Raji (cell line): ENCODE results near the gene PLA2G3.

Experiments used
- POLR2A ChIP-seq: IDR thresholded peaks from 2 replicates; pipeline ENCODE4 v1.6.1; 2011; ENCODE audit warnings: low read depth, low read length, control low read depth; ENCODE audit not compliant: insufficient read depth

The PLA2G3 gene

GRCh38 chr22:31099841-31100761 lies 40.2 kb downstream of the PLA2G3 start:
- TF ChIP-seq POLR2A: no peak

DNA sequence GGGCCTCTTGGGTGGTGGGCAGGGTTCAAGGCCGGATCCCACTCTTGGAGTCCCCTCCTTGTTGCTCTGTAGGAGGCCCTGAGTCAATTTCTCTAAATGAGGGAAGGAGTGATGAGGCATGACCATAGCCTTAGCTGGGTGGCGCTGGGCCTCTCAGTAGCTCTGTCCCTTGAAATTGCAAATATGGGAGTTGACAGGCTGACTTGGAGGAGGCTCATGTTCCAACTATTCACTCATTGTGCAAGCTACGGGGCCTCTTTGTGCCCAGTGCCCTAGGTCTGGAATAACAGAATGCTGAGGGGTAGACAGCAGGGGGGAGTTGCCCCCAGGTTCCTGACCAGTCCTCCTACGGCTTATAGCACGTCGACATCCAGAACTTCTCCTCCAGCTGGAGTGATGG lies 40.9 kb downstream of the PLA2G3 start:
- TF ChIP-seq POLR2A: no peak

DNA sequence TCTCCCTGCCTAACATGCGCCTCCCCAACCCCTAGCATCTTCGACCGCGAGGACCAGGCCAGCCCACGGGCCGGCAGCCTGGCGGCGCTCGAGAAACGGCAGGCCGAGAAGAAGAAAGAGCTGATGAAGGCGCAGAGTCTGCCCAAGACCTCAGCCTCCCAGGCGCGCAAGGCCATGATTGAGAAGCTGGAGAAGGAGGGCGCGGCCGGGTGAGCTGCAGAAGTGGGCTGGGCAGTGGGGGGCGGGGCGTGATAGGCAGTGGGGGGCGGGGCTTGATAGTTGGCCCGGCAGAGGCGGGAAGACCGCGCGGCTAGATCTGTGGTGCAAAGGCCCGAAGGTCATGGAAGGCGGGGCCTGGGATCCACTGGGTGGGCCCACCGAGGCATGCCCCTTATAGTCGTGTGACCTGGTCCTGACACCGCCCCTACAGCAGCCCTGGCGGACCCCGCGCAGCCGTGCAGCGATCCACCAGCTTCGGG lies 41.6 kb downstream of the PLA2G3 start:
- TF ChIP-seq POLR2A: no peak

GRCh38 chr22:31097941-31098631 lies 42.2 kb downstream of the PLA2G3 start:
- no peak for TF ChIP-seq POLR2A

GRCh38 chr22:31096657-31097279 lies 43.5 kb downstream of the PLA2G3 start:
- no peak for TF ChIP-seq POLR2A

DNA sequence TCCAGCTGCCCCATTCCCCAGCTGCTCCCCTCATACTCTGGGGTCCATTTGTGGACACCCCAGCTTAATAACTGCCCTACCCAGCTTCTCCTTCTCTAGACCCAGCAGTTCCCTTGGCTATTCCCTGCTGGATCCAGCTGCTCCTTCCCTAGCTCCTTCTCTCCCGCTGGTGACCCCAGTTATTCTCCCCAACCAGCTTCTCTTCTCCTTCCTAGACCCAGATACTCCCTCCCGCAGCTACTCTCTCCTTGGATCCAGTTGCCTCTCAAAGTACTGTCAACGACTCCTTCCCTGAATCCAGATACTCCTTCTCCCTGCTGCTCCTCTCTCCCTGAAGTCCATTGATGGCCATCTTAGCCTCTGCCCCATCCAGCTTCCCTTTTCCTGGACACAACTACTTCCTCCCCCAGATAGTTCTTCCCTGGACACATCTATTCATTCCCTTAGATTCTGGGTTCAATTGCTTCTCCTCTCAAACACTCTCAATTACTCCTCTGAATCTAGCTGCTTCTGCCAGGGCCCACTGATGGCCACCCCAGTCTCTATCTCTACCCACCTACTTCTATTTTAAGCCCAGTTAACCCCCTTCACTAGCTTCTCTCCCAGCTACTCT lies 44.6 kb downstream of the PLA2G3 start:
- no peak for TF ChIP-seq POLR2A

DNA sequence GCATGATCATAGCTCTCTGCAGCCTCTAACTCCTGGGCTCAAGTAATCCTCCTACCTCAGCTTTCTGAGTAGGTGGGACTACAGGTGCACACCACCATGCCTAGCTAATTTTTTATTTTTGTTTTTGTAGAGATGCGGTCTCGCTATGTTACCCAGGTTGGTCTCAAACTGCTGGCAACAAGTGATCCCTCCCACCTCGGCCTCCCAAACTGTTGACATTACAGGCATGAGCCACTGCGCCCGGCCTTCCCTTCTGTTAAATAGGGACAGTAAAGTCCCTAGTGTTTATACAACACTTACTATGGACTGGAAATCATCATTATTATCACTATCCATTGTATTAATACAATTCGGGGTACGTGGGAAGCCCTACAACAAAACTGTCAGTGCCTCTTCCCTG lies 45.6 kb downstream of the PLA2G3 start:
- no peak for TF ChIP-seq POLR2A

- TF ChIP-seq POLR2A: no peak
Observed at GRCh38 chr22:31094021-31094551, 46.2 kb downstream of the PLA2G3 start.

GRCh38 chr22:31093086-31093850 lies 47.0 kb downstream of the PLA2G3 start:
- TF ChIP-seq POLR2A: no peak

DNA sequence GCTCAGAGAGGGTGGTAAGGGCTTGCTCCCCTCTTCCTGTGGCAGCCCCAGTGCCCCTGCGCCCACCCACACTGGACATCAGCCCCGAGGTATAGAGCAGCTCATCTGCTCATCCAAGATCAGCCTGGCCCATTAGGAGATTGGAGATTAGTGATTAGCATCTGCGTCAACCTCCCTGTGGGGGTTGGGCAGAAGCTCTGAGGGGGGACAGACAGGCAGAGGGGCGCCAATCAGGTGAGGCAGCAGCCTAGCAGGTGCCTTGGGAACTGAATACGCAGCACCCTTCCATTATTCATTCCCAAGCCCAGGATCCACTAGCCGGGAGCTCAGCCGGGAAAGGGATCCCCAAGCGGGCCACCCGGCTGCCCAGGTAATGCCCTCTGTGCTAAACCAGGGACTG lies 48.1 kb downstream of the PLA2G3 start:
- TF ChIP-seq POLR2A: no peak

GRCh38 chr22:31091106-31091975 lies 49.0 kb downstream of the PLA2G3 start:
- no peak for TF ChIP-seq POLR2A

- TF ChIP-seq POLR2A: no peak
Observed at GRCh38 chr22:31090217-31091085, 49.9 kb downstream of the PLA2G3 start.
